Measurements from ENCODE around the gene NLRP9. TPM values are rescaled to one million over a fixed set of nuclear protein-coding genes. Genes with fewer than 3 reads are reported as not detected.
A peak's percentile ranks its signal among the peaks of the same experiment; 100 is the strongest.

Gene NLRP9
- polyA plus RNA-seq, 4 donors = 0.01 TPM; not detected in 2

DNA sequence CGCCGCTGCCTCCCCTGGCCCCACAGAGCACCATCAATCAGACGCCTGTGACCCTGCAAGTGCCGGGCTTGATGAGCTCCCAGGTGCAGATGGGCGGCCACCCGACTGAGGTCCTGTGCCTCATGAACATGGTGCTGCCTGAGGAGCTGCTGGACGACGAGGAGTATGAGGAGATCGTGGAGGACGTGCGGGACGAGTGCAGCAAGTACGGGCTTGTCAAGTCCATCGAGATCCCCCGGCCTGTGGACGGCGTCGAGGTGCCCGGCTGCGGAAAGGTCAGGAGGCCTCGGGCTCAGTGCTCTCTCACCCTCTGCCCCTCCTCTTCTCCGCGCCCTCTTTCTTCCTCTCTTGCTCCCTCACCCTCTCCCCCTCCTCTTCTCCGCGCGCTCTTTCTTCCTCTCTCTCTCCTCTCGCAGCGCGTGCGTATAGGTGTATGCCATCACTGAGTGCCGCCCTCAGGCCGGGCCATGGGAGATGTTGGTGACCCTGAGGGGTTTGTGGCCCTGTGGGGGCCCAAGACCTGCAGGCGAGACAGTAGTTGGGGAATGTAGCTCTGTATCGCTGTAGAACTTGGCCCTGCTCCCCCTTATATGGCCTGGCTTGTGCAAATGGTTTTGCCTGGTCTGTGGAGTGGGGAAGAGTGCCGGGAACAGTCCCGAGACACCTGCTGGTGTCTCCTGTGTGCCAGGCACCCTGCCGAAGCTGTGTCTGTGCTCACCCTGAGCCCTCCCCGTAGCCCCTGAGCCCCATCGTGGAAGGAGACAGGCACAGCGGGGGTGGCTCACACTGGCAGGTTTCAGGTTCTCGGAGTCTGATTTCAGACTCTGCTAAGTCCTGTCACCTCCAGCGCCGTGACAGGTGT, 68.6 kb downstream of the NLRP9 start:
- WGBS, 3 donors = 85 to 88% (median 87%) methylated on average over 40 to 43 of the region's 43 CpGs
- no peak for FAIRE-seq
- Histone ChIP-seq H3K9me3 (ENCODE audit: control insufficient read depth in 2 of 2, insufficient read depth in 1 of 2, low read depth in 1 of 2, low read length in 1 of 2) (no peaks in the 10 kb centered on the region), H3K27me3 (ENCODE audit: control insufficient read depth in 3 of 3, insufficient read depth in 3 of 3, low read length in 3 of 3) (no peaks in the 10 kb centered on the region), H3K4me3 (ENCODE audit: low read depth in 1 of 3, low read length in 3 of 3) (no peak overlapping the region), H3K27ac (ENCODE audit: low read depth in 1 of 3, low read length in 2 of 3) (peak overlapping the region in 1 of 3 donors; percentile 12), H3K4me1 (ENCODE audit: control insufficient read depth in 3 of 3, insufficient read depth in 2 of 3, low read depth in 1 of 3, low read length in 2 of 3) (peaks cover 2 to 29% (median 6%) of the 10 kb centered on the region in 3 donors), H3K36me3 (ENCODE audit: control insufficient read depth in 3 of 3, insufficient read depth in 2 of 3, low read depth in 1 of 3, low read length in 3 of 3) (peaks cover 30 to 86% (median 33%) of the 10 kb centered on the region in 3 donors)
- no peak for DNase-seq

DNA sequence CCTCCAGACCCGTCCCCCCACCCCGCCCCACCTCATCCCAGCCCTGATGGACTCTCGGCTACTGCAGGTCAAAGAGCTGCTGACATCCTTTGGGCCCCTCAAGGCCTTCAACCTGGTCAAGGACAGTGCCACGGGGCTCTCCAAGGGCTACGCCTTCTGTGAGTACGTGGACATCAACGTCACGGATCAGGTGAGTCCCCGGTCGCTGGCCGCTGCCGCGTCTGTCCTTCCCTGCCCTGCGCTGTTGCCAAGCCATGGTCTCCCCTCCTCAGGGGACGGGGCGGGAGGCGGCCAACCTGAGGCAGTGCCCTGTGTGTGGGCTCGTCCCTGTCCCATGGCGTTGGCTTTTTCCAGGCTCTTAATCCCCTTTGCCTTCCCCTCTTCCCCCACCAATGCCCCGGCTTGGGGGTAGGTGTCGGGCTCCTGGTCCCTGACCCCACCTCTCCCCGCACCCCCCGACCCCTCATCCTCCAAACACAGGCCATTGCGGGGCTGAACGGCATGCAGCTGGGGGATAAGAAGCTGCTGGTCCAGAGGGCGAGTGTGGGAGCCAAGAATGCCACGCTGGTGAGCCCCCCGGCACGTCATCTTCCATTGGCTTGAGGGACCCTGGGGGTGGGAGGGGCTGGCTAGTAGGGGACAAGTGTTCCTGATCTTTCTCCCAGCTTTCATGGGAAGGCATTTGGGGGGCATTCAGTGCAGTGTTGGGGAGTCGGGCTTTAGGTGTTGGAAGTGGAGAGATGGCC, 69.4 kb downstream of the NLRP9 start:
- Histone ChIP-seq H3K27ac (ENCODE audit: low read depth in 1 of 3, low read length in 2 of 3) (peak overlapping the region in 1 of 3 donors; percentile 74), H3K9me3 (ENCODE audit: control insufficient read depth in 2 of 2, insufficient read depth in 1 of 2, low read depth in 1 of 2, low read length in 1 of 2) (no peaks in the 10 kb centered on the region), H3K4me1 (ENCODE audit: control insufficient read depth in 3 of 3, insufficient read depth in 2 of 3, low read depth in 1 of 3, low read length in 2 of 3) (peaks cover 2 to 26% (median 6%) of the 10 kb centered on the region in 3 donors), H3K27me3 (ENCODE audit: control insufficient read depth in 3 of 3, insufficient read depth in 3 of 3, low read length in 3 of 3) (no peaks in the 10 kb centered on the region), H3K36me3 (ENCODE audit: control insufficient read depth in 3 of 3, insufficient read depth in 2 of 3, low read depth in 1 of 3, low read length in 3 of 3) (peaks cover 27 to 88% (median 38%) of the 10 kb centered on the region in 3 donors), H3K4me3 (ENCODE audit: low read depth in 1 of 3, low read length in 3 of 3) (no peak overlapping the region)
- no peak for DNase-seq
- FAIRE-seq = no peak
- 80 to 89% (median 89%) methylated on average over 30 of the region's 30 CpGs for WGBS, 3 donors

DNA sequence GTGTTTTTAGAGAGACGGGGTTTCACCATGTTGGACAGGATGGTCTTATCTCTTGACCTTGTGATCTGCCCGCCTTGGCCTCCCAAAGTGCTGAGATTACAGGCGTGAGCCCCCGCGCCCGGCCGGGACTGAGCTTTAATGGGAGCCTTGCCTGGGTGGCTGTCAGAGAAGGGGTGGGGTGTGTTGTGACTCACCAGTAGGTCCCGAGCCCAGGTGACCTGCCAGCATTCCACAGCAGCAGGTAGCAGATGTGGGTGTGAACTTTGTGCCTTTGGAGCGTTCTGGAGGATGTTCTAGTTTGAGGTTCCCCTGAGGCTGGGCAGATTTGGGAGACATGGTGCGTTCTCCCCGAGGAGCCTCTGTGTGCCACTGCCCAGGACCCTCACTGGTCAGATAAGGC, 70.2 kb downstream of the NLRP9 start:
- Histone ChIP-seq H3K4me1 (ENCODE audit: control insufficient read depth in 3 of 3, insufficient read depth in 2 of 3, low read depth in 1 of 3, low read length in 2 of 3) (peaks cover 2 to 26% (median 6%) of the 10 kb centered on the region in 3 donors), H3K4me3 (ENCODE audit: low read depth in 1 of 3, low read length in 3 of 3) (no peak overlapping the region), H3K36me3 (ENCODE audit: control insufficient read depth in 3 of 3, insufficient read depth in 2 of 3, low read depth in 1 of 3, low read length in 3 of 3) (peaks cover 35 to 89% (median 43%) of the 10 kb centered on the region in 3 donors), H3K27ac (ENCODE audit: low read depth in 1 of 3, low read length in 2 of 3) (peak overlapping the region; percentile 46 to 74 (median 67)), H3K9me3 (ENCODE audit: control insufficient read depth in 2 of 2, insufficient read depth in 1 of 2, low read depth in 1 of 2, low read length in 1 of 2) (no peaks in the 10 kb centered on the region), H3K27me3 (ENCODE audit: control insufficient read depth in 3 of 3, insufficient read depth in 3 of 3, low read length in 3 of 3) (no peaks in the 10 kb centered on the region)
- DNase-seq = peak; percentile 81 to 93
- WGBS, 3 donors = 17 to 63% (median 32%) methylated on average over 11 of the region's 11 CpGs
- no peak for FAIRE-seq

DNA sequence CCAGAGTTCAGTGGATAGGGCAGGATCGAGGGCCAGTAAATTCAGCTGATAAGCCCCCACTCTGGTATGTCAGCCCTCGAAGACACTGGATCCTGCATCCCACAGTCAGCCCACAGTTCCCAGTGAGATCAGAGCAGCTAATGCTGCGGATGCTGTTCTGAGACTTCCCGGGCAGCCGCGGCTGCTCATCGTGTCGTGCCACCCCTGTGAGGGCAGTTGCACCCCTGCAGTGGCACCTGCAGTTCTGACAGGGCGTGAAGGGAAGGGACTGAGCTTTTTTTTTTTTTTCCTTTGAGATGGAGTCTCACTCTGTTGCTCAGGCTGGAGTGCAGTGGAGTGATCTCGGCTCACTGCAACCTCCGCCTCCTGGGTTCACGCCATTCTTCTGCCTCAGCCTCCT, 70.7 kb downstream of the NLRP9 start:
- no peak for DNase-seq
- Histone ChIP-seq H3K9me3 (ENCODE audit: control insufficient read depth in 2 of 2, insufficient read depth in 1 of 2, low read depth in 1 of 2, low read length in 1 of 2) (no peaks in the 10 kb centered on the region), H3K4me3 (ENCODE audit: low read depth in 1 of 3, low read length in 3 of 3) (no peak overlapping the region), H3K4me1 (ENCODE audit: control insufficient read depth in 3 of 3, insufficient read depth in 2 of 3, low read depth in 1 of 3, low read length in 2 of 3) (peaks cover 2 to 26% (median 6%) of the 10 kb centered on the region in 3 donors), H3K36me3 (ENCODE audit: control insufficient read depth in 3 of 3, insufficient read depth in 2 of 3, low read depth in 1 of 3, low read length in 3 of 3) (peaks cover 39 to 91% (median 47%) of the 10 kb centered on the region in 3 donors), H3K27me3 (ENCODE audit: control insufficient read depth in 3 of 3, insufficient read depth in 3 of 3, low read length in 3 of 3) (no peaks in the 10 kb centered on the region), H3K27ac (ENCODE audit: low read depth in 1 of 3, low read length in 2 of 3) (peak overlapping the region; percentile 46 to 73 (median 67))
- WGBS, 3 donors = 21 to 71% (median 47%) methylated on average over 12 of the region's 12 CpGs
- no peak for FAIRE-seq

DNA sequence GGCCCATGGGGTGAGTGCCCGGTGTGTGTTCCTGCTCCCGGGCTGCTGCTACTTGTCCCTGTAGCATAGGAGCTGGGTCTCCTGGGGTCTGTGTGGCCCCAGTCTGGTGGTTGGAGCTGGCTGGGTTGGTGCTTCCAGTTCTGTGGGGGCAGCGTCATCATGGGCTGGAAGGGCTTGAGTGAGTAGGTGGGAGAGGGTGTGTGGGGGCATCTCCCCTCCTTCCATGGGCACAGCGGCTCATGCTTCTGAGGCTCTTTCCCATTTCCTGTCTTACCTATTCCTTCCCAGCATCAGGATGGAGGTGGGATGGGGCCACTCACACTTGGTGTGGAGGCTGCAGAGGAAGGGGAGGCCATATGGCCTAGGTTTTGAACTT, 71.2 kb downstream of the NLRP9 start:
- Histone ChIP-seq H3K4me1 (ENCODE audit: control insufficient read depth in 3 of 3, insufficient read depth in 2 of 3, low read depth in 1 of 3, low read length in 2 of 3) (peaks cover 2 to 26% (median 6%) of the 10 kb centered on the region in 3 donors), H3K9me3 (ENCODE audit: control insufficient read depth in 2 of 2, insufficient read depth in 1 of 2, low read depth in 1 of 2, low read length in 1 of 2) (no peaks in the 10 kb centered on the region), H3K36me3 (ENCODE audit: control insufficient read depth in 3 of 3, insufficient read depth in 2 of 3, low read depth in 1 of 3, low read length in 3 of 3) (peaks cover 40 to 93% (median 47%) of the 10 kb centered on the region in 3 donors), H3K27ac (ENCODE audit: low read depth in 1 of 3, low read length in 2 of 3) (peak overlapping the region; percentile 46 to 73 (median 67)), H3K4me3 (ENCODE audit: low read depth in 1 of 3, low read length in 3 of 3) (no peak overlapping the region), H3K27me3 (ENCODE audit: control insufficient read depth in 3 of 3, insufficient read depth in 3 of 3, low read length in 3 of 3) (no peaks in the 10 kb centered on the region)
- FAIRE-seq = no peak
- 78 to 96% (median 93%) methylated on average over 4 of the region's 4 CpGs for WGBS, 3 donors
- DNase-seq = no peak

DNA sequence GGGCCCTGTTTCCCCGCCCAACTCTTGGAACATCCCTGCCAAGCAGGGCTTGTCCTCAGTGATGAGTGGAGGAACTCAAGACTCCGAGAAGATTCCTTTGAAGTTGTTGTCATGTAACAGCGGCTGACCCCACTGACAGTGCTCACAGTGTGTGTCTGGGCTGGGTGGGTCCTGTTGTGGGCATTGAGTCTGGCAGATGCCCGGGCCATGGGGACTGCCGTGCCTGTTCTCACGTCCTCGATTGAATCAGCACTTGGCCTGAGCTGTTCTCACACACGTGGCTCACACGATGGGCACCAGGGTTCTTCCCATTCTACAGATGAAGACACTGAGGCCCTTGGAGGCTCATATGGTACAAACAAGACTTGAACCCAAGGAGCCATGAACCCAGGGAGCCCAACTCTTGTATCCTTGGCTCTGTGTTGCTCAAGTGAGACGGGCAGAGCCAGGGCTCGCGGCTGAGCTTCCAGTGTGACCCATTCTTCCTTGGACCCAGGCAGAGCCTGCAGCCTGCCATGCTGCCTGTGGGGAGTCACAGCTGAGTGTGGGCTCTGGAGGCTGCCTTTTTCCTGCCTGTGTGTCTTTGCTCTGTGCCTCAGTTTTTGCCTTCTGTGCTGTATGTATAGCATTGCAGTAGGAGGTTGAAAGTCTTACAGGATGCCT, 71.7 kb downstream of the NLRP9 start:
- Histone ChIP-seq H3K9me3 (ENCODE audit: control insufficient read depth in 2 of 2, insufficient read depth in 1 of 2, low read depth in 1 of 2, low read length in 1 of 2) (no peaks in the 10 kb centered on the region), H3K4me1 (ENCODE audit: control insufficient read depth in 3 of 3, insufficient read depth in 2 of 3, low read depth in 1 of 3, low read length in 2 of 3) (peaks cover 2 to 26% (median 6%) of the 10 kb centered on the region in 3 donors), H3K27me3 (ENCODE audit: control insufficient read depth in 3 of 3, insufficient read depth in 3 of 3, low read length in 3 of 3) (no peaks in the 10 kb centered on the region), H3K27ac (ENCODE audit: low read depth in 1 of 3, low read length in 2 of 3) (peak overlapping the region in 2 of 3 donors; percentile 67 to 73), H3K36me3 (ENCODE audit: control insufficient read depth in 3 of 3, insufficient read depth in 2 of 3, low read depth in 1 of 3, low read length in 3 of 3) (peaks cover 44 to 95% (median 52%) of the 10 kb centered on the region in 3 donors), H3K4me3 (ENCODE audit: low read depth in 1 of 3, low read length in 3 of 3) (no peak overlapping the region)
- no peak for DNase-seq
- FAIRE-seq = no peak
- 81 to 86% (median 85%) methylated on average over 12 of the region's 12 CpGs for WGBS, 3 donors

DNA sequence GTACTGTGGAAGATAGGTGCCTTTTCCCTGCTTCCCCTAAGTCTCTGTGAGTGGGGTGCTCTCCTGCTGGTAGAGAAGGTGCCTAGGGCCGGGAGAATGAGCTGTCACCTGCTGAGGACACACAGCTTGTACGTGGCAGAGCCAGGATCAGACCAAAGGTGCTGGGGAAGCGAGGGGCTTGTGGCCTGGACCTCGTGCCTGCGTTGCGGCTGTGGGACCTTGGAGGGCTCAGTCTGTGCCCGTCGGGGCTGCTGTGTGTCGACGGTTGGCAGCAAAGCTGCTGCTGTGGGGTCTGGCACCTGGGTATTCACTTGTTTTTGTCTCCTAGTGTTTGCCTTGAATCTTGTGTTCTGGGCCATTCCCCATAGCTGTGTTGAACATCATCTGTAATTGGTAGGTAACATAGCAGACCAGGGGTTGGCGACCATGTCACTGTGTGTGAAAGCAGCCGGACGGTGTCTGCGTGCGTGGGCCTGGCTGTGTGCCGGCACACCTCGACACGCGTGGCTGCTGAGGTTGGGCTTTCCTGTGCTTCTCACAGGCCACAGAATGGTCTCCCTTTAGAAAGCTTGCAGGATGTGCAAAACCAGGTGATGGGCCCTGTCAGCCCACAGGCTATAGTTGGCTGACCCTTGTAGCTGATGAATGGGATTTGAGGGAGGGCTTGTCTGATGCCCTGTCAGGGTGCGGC, 74.2 kb downstream of the NLRP9 start:
- Histone ChIP-seq H3K4me3 (ENCODE audit: low read depth in 1 of 3, low read length in 3 of 3) (no peak overlapping the region), H3K27me3 (ENCODE audit: control insufficient read depth in 3 of 3, insufficient read depth in 3 of 3, low read length in 3 of 3) (no peaks in the 10 kb centered on the region), H3K4me1 (ENCODE audit: control insufficient read depth in 3 of 3, insufficient read depth in 2 of 3, low read depth in 1 of 3, low read length in 2 of 3) (peaks cover 2 to 22% (median 6%) of the 10 kb centered on the region in 3 donors), H3K36me3 (ENCODE audit: control insufficient read depth in 3 of 3, insufficient read depth in 2 of 3, low read depth in 1 of 3, low read length in 3 of 3) (peaks cover 45 to 97% (median 47%) of the 10 kb centered on the region in 3 donors), H3K27ac (ENCODE audit: low read depth in 1 of 3, low read length in 2 of 3) (no peak overlapping the region), H3K9me3 (ENCODE audit: control insufficient read depth in 2 of 2, insufficient read depth in 1 of 2, low read depth in 1 of 2, low read length in 1 of 2) (no peaks in the 10 kb centered on the region)
- DNase-seq (no peak), FAIRE-seq (no peak)
- 92% methylated on average over 20 of the region's 20 CpGs for WGBS, 3 donors

Measured in small intestine (tissue), 7 donors.